ENCODE data around the gene CABP5. TPM values are rescaled to one million over a fixed set of nuclear protein-coding genes. Genes with fewer than 3 reads are reported as not detected.

The CABP5 gene
- total RNA-seq, 1 experiment from 2014 or later = not detected

DNA sequence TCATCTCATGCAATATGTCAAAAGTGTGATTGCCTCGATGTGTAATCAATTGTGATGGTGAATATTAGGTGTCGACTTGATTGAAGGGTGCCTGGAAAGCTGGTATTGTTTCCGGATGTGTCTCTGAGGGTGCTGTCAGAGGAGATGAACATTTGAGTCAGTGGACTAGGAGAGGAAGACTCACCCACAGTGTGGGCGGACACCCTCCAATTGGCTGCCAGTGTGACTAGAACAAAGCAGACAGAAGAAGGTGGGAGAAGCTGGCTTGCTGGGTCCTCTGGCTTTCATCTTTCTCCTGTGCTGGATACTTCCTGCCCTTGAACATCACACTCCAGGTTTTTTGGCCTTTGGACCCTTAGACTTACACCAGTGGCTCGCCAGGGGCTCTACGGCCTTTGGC is 15.5 kb upstream of the CABP5 start:
- no peak overlapping the region for H3K27ac Mint-ChIP-seq
- no peak overlapping the region for H3T11ph ChIP-seq (ENCODE audit: low read length)
- no peak overlapping the region for H2BK12ac ChIP-seq (ENCODE audit: insufficient read length, low read depth, low read length)
- H3K79me1 ChIP-seq (ENCODE audit: insufficient read depth, low read depth, low read length, poor library complexity, severe bottlenecking) = no peaks in the 10 kb centered on the region
- DNase-seq = no peak
- H2BK5ac ChIP-seq (ENCODE audit: insufficient read length, low read length) = no peak overlapping the region
- H3K4ac ChIP-seq (ENCODE audit: low read depth, low read length) = no peak overlapping the region
- no CpG with 5 or more reads among the region's 6 CpGs for WGBS (ENCODE audit: extremely low coverage, insufficient read length, low lambda C conversion rate)
- H3K18ac ChIP-seq (ENCODE audit: insufficient read length, low read depth, low read length) = no peak overlapping the region
- no peak overlapping the region for H4K8ac ChIP-seq (replicated peaks; ENCODE audit: insufficient read length, low read depth, low read length)
- 0 out of 7 replicates have a peak, but pooled peaks cover 0 to 4% (median 0%) of the 10 kb centered on the region in 3 experiments for H3K36me3 Mint-ChIP-seq (ENCODE audit: insufficient read depth in 1 of 3, low read depth in 3 of 3)
- no peak overlapping the region for H4K5ac ChIP-seq (ENCODE audit: insufficient read length, low read depth, low read length)
- TF ChIP-seq, protein P1, sequence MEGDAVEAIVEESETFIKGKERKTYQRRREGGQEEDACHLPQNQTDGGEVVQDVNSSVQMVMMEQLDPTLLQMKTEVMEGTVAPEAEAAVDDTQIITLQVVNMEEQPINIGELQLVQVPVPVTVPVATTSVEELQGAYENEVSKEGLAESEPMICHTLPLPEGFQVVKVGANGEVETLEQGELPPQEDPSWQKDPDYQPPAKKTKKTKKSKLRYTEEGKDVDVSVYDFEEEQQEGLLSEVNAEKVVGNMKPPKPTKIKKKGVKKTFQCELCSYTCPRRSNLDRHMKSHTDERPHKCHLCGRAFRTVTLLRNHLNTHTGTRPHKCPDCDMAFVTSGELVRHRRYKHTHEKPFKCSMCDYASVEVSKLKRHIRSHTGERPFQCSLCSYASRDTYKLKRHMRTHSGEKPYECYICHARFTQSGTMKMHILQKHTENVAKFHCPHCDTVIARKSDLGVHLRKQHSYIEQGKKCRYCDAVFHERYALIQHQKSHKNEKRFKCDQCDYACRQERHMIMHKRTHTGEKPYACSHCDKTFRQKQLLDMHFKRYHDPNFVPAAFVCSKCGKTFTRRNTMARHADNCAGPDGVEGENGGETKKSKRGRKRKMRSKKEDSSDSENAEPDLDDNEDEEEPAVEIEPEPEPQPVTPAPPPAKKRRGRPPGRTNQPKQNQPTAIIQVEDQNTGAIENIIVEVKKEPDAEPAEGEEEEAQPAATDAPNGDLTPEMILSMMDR (conservative IDR thresholded peaks at IDR 0.05) = no peak
- H2BK15ac ChIP-seq (ENCODE audit: low read depth, low read length) = peak overlapping the region; percentile 89; the same call in 1 of the 2 replicates
- H4K91ac ChIP-seq (ENCODE audit: insufficient read length, low read depth, low read length) = no peak overlapping the region
- no peak overlapping the region for H3K23ac ChIP-seq (ENCODE audit: insufficient read length, low read depth, low read length)
- no peak overlapping the region for H2BK20ac ChIP-seq (ENCODE audit: low read depth, low read length, poor library complexity, severe bottlenecking)
- no peak overlapping the region for H3K56ac ChIP-seq (ENCODE audit: insufficient read length, low read depth, low read length)
- no peak overlapping the region for H2AK5ac ChIP-seq (ENCODE audit: insufficient read length, low read length)
- no peaks in the 10 kb centered on the region for H3K9me3 Mint-ChIP-seq
- H3K27me3 Mint-ChIP-seq (ENCODE audit: low read depth) = peaks cover 1% of the 10 kb centered on the region; the same call in 1 of the 2 replicates
- peaks cover 17 to 23% of the 10 kb centered on the region in 2 experiments for H3K4me1 Mint-ChIP-seq
- H4K20me1 ChIP-seq (ENCODE audit: control insufficient read depth, insufficient read depth, insufficient read length) = no peaks in the 10 kb centered on the region
- no peak overlapping the region for H3K9ac ChIP-seq (ENCODE audit: extremely low read depth, insufficient read length, low read length)
- H3K4me1 ChIP-seq (ENCODE audit: insufficient read depth, low read length) = peaks cover 12% of the 10 kb centered on the region; the same call in 1 of the 2 replicates
- no peaks in the 10 kb centered on the region for H3K27me3 ChIP-seq (ENCODE audit: insufficient read depth, low read length)
- no peak overlapping the region for H3K4me3 Mint-ChIP-seq
- H3K4me2 ChIP-seq (ENCODE audit: insufficient read depth, insufficient read length, low read length) = no peak overlapping the region
- H3K9me3 ChIP-seq (ENCODE audit: control insufficient read depth, low read depth, low read length) = no peaks in the 10 kb centered on the region
- H3K23me2 ChIP-seq (ENCODE audit: insufficient read length, low read depth, low read length, poor library complexity, severe bottlenecking) = no peaks in the 10 kb centered on the region
- no peak overlapping the region for H3K14ac ChIP-seq (ENCODE audit: insufficient read depth, low read length)
- H3K79me2 ChIP-seq (ENCODE audit: insufficient read depth, low read length) = no peaks in the 10 kb centered on the region
- H2AFZ ChIP-seq (ENCODE audit: low read length) = no peak overlapping the region
- no peak overlapping the region for H3K27ac ChIP-seq (ENCODE audit: insufficient read length, low read depth, low read length)
- no peak overlapping the region for H2BK120ac ChIP-seq (ENCODE audit: low read depth, low read length, poor library complexity, severe bottlenecking)
